ENCODE data around the gene ZNF470. TPM values are rescaled to one million over a fixed set of nuclear protein-coding genes. Genes with fewer than 3 reads are reported as not detected.
A peak's percentile ranks its signal among the peaks of the same experiment; 100 is the strongest.

The ZNF470 gene
- total and polyA plus RNA-seq, 2 donors from 2014 or later: 5.1 to 6.6 TPM

DNA sequence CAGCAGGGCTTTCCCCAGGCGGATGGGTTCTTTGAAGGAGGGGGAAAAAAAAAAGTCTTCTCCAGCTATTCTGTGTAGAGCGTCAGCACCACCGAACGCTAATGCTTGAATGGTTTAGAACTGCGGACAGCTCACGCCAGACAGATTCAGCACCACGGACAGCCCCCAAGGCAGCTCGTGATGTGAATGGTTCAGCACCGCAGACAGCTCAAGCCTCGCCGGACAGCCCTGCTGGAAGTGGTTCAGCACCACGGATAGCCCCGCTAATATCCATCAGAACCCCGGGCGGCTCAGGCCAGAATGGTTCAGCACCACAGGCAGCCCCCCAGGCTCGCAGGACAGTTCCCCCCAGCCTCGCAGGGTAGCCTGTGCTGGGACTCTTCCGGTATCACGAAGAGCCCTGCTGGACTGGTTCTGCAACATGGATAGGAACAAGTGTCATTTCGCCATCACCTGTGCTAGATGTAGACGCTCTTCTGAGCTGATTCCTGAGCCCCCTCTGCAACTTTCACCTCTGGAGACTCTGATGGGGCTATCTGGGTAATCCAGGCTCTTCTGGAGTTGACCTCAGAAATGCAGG lies 70.8 kb downstream of the ZNF470 start:
- intact Hi-C loops (cut with DNase I): no loop called here
- H3K27ac ChIP-seq (ENCODE audit: low read depth in 2 of 2, low read length in 2 of 2): no peak overlapping the region
- FAIRE-seq: no peak
- H3K4me3 ChIP-seq (ENCODE audit: low read length in 3 of 3): no peak overlapping the region
- no peaks in the 10 kb centered on the region for H3K36me3 ChIP-seq (ENCODE audit: control insufficient read depth in 2 of 3, insufficient read depth in 3 of 3, low read length in 3 of 3)
- peak; percentile 88 to 97 (median 96) for DNase-seq
- H3K9ac ChIP-seq (ENCODE audit: low read length in 3 of 3): no peak overlapping the region
- no peaks in the 10 kb centered on the region for H3K4me1 ChIP-seq (ENCODE audit: control insufficient read depth in 2 of 3, insufficient read depth in 2 of 3, low read depth in 1 of 3, low read length in 3 of 3)
- no peaks in the 10 kb centered on the region for H3K27me3 ChIP-seq (ENCODE audit: control insufficient read depth, insufficient read depth, low read length)
- TF ChIP-seq, protein P1, sequence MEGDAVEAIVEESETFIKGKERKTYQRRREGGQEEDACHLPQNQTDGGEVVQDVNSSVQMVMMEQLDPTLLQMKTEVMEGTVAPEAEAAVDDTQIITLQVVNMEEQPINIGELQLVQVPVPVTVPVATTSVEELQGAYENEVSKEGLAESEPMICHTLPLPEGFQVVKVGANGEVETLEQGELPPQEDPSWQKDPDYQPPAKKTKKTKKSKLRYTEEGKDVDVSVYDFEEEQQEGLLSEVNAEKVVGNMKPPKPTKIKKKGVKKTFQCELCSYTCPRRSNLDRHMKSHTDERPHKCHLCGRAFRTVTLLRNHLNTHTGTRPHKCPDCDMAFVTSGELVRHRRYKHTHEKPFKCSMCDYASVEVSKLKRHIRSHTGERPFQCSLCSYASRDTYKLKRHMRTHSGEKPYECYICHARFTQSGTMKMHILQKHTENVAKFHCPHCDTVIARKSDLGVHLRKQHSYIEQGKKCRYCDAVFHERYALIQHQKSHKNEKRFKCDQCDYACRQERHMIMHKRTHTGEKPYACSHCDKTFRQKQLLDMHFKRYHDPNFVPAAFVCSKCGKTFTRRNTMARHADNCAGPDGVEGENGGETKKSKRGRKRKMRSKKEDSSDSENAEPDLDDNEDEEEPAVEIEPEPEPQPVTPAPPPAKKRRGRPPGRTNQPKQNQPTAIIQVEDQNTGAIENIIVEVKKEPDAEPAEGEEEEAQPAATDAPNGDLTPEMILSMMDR (IDR thresholded peaks at IDR 0.05; ENCODE audit: borderline replicate concordance, extremely low read depth, insufficient read depth): no peak
- peaks cover 0 to 10% (median 9%) of the 10 kb centered on the region in 3 donors for H3K9me3 ChIP-seq (ENCODE audit: control insufficient read depth in 2 of 3, insufficient read depth in 1 of 3, low read length in 3 of 3)

Other genes with a start within 250 kb of the ZNF470 start
- 5.0 TPM for gene ZNF582, start 173.9 kb upstream of the ZNF470 start, total RNA-seq
- gene ZNF582, start 173.9 kb upstream of the ZNF470 start, polyA plus RNA-seq (ENCODE audit: insufficient read depth, low read depth, low replicate concordance): 3.8 TPM
- gene ZNF583, start 163.1 kb upstream of the ZNF470 start, total RNA-seq: 7.2 TPM
- 2.5 TPM for gene ZNF583, start 163.1 kb upstream of the ZNF470 start, polyA plus RNA-seq (ENCODE audit: insufficient read depth, low read depth, low replicate concordance)
- gene ZNF667, start 90.1 kb upstream of the ZNF470 start, total RNA-seq: 8.5 TPM
- gene ZNF667, start 90.1 kb upstream of the ZNF470 start, polyA plus RNA-seq (ENCODE audit: insufficient read depth, low read depth, low replicate concordance): 2.9 TPM
- 9.3 TPM for gene ZNF471, start 59.6 kb upstream of the ZNF470 start, total RNA-seq
- gene ZNF471, start 59.6 kb upstream of the ZNF470 start, polyA plus RNA-seq (ENCODE audit: insufficient read depth, low read depth, low replicate concordance): 2.6 TPM
- gene ZFP28, start 28.5 kb upstream of the ZNF470 start, total RNA-seq: 11.6 TPM
- 3.4 TPM for gene ZFP28, start 28.5 kb upstream of the ZNF470 start, polyA plus RNA-seq (ENCODE audit: insufficient read depth, low read depth, low replicate concordance)
- 7.6 TPM for gene ZNF71, start 27.8 kb downstream of the ZNF470 start, total RNA-seq
- 3.5 TPM for gene ZNF71, start 27.8 kb downstream of the ZNF470 start, polyA plus RNA-seq (ENCODE audit: insufficient read depth, low read depth, low replicate concordance)
- 0.47 TPM for gene SMIM17, start 75.7 kb downstream of the ZNF470 start, total RNA-seq
- gene SMIM17, start 75.7 kb downstream of the ZNF470 start, polyA plus RNA-seq (ENCODE audit: insufficient read depth, low read depth, low replicate concordance): not detected
- 5.3 TPM for gene ZNF835, start 104.3 kb downstream of the ZNF470 start, total RNA-seq
- 1.7 TPM for gene ZNF835, start 104.3 kb downstream of the ZNF470 start, polyA plus RNA-seq (ENCODE audit: insufficient read depth, low read depth, low replicate concordance)

All from kidney (tissue), 14 donors.